Keratinocyte (primary cell): ENCODE data around the gene EYA4. TPM values are rescaled to one million over a fixed set of nuclear protein-coding genes. Genes with fewer than 3 reads are reported as not detected.

Experiments
- DNase-seq: peaks from one replicate; pipeline ENCODE4 v3.0.0-alpha.2; 2011; ENCODE audit warnings: low read depth, missing footprints, low spot score
- FAIRE-seq: peaks from 2 replicates; lab custom pipeline; 2011; peaks lifted over from hg19 to GRCh38; lab: Jason Lieb, UNC
- H2AFZ ChIP-seq: 2 replicates; pipeline ENCODE4 v1.6.0; 2012; ENCODE audit warnings: low read length, control low read depth, inconsistent platforms; ENCODE audit not compliant: control insufficient read depth
- H3K27ac ChIP-seq: 2 replicates; pipeline ENCODE4 v1.5.1; 2011; ENCODE audit warnings: low read length; ENCODE audit not compliant: control insufficient read depth, insufficient read depth
- H3K27me3 ChIP-seq: 3 replicates; pipeline ENCODE4 v1.6.0; 2011; ENCODE audit warnings: low read length; ENCODE audit not compliant: control insufficient read depth, insufficient read depth; ENCODE audit errors: extremely low read depth
- H3K36me3 ChIP-seq, 2 experiments: 2 replicates in 1 of 2; 3 replicates in 1 of 2; pipeline ENCODE4 v1.5.1; 2011; ENCODE audit warnings: low read length in 2 of 2, mild to moderate bottlenecking in 1 of 2; ENCODE audit not compliant: control insufficient read depth in 2 of 2, insufficient read depth in 2 of 2; ENCODE audit errors: extremely low read depth in 1 of 2
- H3K4me1 ChIP-seq: 3 replicates; pipeline ENCODE4 v1.5.1; 2011; ENCODE audit warnings: low read length; ENCODE audit not compliant: control insufficient read depth, insufficient read depth; ENCODE audit errors: extremely low read depth
- H3K4me2 ChIP-seq: 3 replicates; pipeline ENCODE4 v1.6.0; 2011; ENCODE audit warnings: low read depth, low read length; ENCODE audit not compliant: control insufficient read depth, insufficient read depth; ENCODE audit errors: extremely low read depth
- H3K4me3 ChIP-seq, 3 experiments: fragments of 200-600 bp in 1 of 3; sonication (generic) in 1 of 3; 2 replicates in 2 of 3; 3 replicates in 1 of 3; pipeline ENCODE4 v1.5.1; 2011 to 2016; ENCODE audit warnings: low read length in 3 of 3, mild to moderate bottlenecking in 3 of 3, control low read depth in 2 of 3, inconsistent platforms in 1 of 3, low read depth in 1 of 3, mixed read lengths in 1 of 3, mixed run types in 1 of 3, moderate library complexity in 1 of 3; ENCODE audit not compliant: control insufficient read depth in 2 of 3, insufficient read depth in 2 of 3; ENCODE audit errors: extremely low read depth in 1 of 3
- H3K79me2 ChIP-seq: 2 replicates; pipeline ENCODE4 v1.6.0; 2012; ENCODE audit warnings: low read length; ENCODE audit not compliant: control insufficient read depth, insufficient read depth
- H3K9ac ChIP-seq: 3 replicates; pipeline ENCODE4 v1.6.0; 2011; ENCODE audit warnings: low read length; ENCODE audit not compliant: control insufficient read depth, insufficient read depth; ENCODE audit errors: extremely low read depth
- H3K9me1 ChIP-seq: 3 replicates; pipeline ENCODE4 v1.6.0; 2011; ENCODE audit warnings: low read length; ENCODE audit not compliant: control insufficient read depth, insufficient read depth; ENCODE audit errors: extremely low read depth
- H3K9me3 ChIP-seq: 2 replicates; pipeline ENCODE4 v1.5.1; 2012; ENCODE audit warnings: low read depth, low read length; ENCODE audit not compliant: control insufficient read depth
- H4K20me1 ChIP-seq: 3 replicates; pipeline ENCODE4 v1.6.0; 2011; ENCODE audit warnings: low read length; ENCODE audit not compliant: control insufficient read depth, insufficient read depth; ENCODE audit errors: extremely low read depth
- EZH2 ChIP-seq: IDR thresholded peaks from one replicate; pipeline ENCODE4 v1.6.1; 2012; ENCODE audit warnings: inconsistent platforms, mild to moderate bottlenecking, low read length, moderate library complexity
- dilution Hi-C: fragments of 300-500 bp; cut with MboI; formaldehyde crosslinking; loops from one replicate; pipeline ENCODE4 v1.7.0; 2020; ENCODE audit warnings: low sequenced_read_pairs; ENCODE audit not compliant: extremely low pct_ligation_motif_present
- polyA plus RNA-seq, 5 experiments: library from polyadenylated mRNA; depleted of rRNA in 3 of 5; stranded (reverse) in 3 of 5; stranded (forward) in 1 of 5; unstranded in 1 of 5; fragments of >200 nt; gene quantifications; 1 replicate in 1 of 5; 2 replicates in 3 of 5; 3 replicates in 1 of 5; pipeline versions ENCODE4 v1.2.1 to v1.2.3, GENCODE V29; 2011 to 2012; ENCODE audit warnings: missing spikeins in 2 of 5, low read depth in 1 of 5, low replicate concordance in 1 of 5
- TF ChIP-seq, protein P1 (sequence below), 3 experiments: IDR thresholded peaks in 1 of 3; conservative IDR thresholded peaks in 1 of 3; optimal IDR thresholded peaks in 1 of 3; 2 replicates in 2 of 3; 3 replicates in 1 of 3; pipeline versions ENCODE3 to v1.5.1; 2011; ENCODE audit warnings: low read length in 3 of 3, mild to moderate bottlenecking in 3 of 3, moderate library complexity in 2 of 3, control low read depth in 1 of 3, inconsistent platforms in 1 of 3; ENCODE audit not compliant: insufficient read depth in 2 of 3; ENCODE audit errors: extremely low read depth in 1 of 3

Gene EYA4
- polyA plus RNA-seq, 1 donor (not counting 4 experiments of a cell fraction or from before 2014, with no cell fraction given): 0.01 TPM

DNA sequence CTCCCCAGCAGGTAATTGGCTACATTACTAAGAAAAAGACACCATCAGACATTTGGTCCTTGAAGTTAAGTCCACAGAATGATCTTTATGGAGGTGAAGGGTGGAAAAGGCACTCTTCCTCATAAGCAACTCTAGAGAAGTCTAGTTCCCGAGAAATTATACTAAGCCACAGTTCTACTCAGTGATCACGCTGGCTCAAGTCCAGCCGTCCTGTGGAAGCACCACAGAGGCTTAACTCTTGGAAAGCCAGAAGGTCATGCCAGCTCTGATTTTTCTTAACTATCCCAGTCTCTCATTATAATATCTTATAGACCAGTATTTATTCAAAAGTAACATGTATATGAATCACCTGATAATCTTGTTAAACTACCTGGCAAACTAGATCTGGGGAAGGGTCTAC lies 258.5 kb downstream of the EYA4 start:
- Histone ChIP-seq H3K27me3 (no peaks in the 10 kb centered on the region), H3K4me2 (no peak overlapping the region), H4K20me1 (no peaks in the 10 kb centered on the region), H3K9me1 (no peaks in the 10 kb centered on the region), H3K79me2 (no peaks in the 10 kb centered on the region), H3K4me3 (no peak overlapping the region), H3K9ac (no peak overlapping the region), H3K4me1 (no peaks in the 10 kb centered on the region), H3K36me3 (no peaks in the 10 kb centered on the region), H3K9me3 (no peaks in the 10 kb centered on the region), H2AFZ (no peak overlapping the region), H3K27ac (no peak overlapping the region)
- FAIRE-seq (no peak), DNase-seq (no peak)
- dilution Hi-C loops: no loop called here
- TF ChIP-seq, protein P1, sequence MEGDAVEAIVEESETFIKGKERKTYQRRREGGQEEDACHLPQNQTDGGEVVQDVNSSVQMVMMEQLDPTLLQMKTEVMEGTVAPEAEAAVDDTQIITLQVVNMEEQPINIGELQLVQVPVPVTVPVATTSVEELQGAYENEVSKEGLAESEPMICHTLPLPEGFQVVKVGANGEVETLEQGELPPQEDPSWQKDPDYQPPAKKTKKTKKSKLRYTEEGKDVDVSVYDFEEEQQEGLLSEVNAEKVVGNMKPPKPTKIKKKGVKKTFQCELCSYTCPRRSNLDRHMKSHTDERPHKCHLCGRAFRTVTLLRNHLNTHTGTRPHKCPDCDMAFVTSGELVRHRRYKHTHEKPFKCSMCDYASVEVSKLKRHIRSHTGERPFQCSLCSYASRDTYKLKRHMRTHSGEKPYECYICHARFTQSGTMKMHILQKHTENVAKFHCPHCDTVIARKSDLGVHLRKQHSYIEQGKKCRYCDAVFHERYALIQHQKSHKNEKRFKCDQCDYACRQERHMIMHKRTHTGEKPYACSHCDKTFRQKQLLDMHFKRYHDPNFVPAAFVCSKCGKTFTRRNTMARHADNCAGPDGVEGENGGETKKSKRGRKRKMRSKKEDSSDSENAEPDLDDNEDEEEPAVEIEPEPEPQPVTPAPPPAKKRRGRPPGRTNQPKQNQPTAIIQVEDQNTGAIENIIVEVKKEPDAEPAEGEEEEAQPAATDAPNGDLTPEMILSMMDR (optimal IDR thresholded peaks at IDR 0.05 in 1 of 3, IDR thresholded peaks at IDR 0.05 in 1 of 3, conservative IDR thresholded peaks at IDR 0.05 in 1 of 3; ENCODE audit: extremely low read depth in 1 of 3, insufficient read depth in 2 of 3, low read length in 3 of 3): no peak
- TF ChIP-seq EZH2: no peak

DNA sequence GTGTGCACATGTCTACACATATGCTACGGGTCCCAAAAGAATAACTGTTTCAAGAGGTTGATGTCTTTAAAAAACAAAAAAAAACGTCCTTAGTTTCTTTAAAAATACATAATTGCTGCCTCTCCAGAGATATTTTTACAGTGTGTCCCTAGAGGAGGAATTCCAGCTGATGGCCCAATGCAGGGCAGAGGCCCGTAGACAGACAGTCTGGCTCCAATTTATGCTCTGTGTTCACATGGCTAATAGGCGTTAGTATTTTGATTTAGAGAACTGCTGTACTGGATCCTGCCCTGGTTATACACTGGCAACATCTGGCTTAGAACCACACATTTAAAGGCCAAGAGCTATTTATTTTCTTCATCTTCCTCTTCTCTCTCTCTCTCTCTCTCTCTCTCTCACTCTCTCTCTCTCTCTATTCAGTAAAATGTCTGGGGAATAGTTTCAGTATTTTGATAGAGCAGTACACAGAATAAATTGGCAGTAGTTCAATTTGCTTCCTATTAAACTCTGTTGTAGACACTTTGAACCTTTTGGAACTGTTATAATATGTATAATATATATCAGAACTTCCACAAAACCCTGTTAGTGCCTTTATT lies 260.6 kb downstream of the EYA4 start:
- no peak for DNase-seq
- no peak for FAIRE-seq
- Histone ChIP-seq H3K4me1 (no peaks in the 10 kb centered on the region), H3K9me1 (no peaks in the 10 kb centered on the region), H3K27ac (no peak overlapping the region), H3K9me3 (no peaks in the 10 kb centered on the region), H3K4me2 (no peak overlapping the region), H4K20me1 (no peaks in the 10 kb centered on the region), H3K4me3 (no peak overlapping the region), H2AFZ (no peak overlapping the region), H3K36me3 (no peaks in the 10 kb centered on the region), H3K27me3 (no peaks in the 10 kb centered on the region), H3K9ac (no peak overlapping the region), H3K79me2 (no peaks in the 10 kb centered on the region)
- TF ChIP-seq, protein P1 (optimal IDR thresholded peaks at IDR 0.05 in 1 of 3, IDR thresholded peaks at IDR 0.05 in 1 of 3, conservative IDR thresholded peaks at IDR 0.05 in 1 of 3; ENCODE audit: extremely low read depth in 1 of 3, insufficient read depth in 2 of 3, low read length in 3 of 3): no peak
- TF ChIP-seq EZH2: no peak
- dilution Hi-C loops: no loop called here
